ENCODE measurements around the gene LRRTM4. TPM values are rescaled to one million over a fixed set of nuclear protein-coding genes. Genes with fewer than 3 reads are reported as not detected.

The LRRTM4 gene
- total RNA-seq, 4 donors from 2014 or later, result 0.22 TPM; not detected in 3

GRCh38 chr2:77434880-77435279, 87.3 kb downstream of the LRRTM4 start:
- TF ChIP-seq CTCF (IDR thresholded peaks at IDR 0.05; ENCODE audit: low read depth), result no peak

- no peak for TF ChIP-seq CTCF (IDR thresholded peaks at IDR 0.05; ENCODE audit: low read depth)
Observed at GRCh38 chr2:77428946-77429345, 93.2 kb downstream of the LRRTM4 start.

- TF ChIP-seq CTCF (IDR thresholded peaks at IDR 0.05; ENCODE audit: low read depth), result no peak
Observed at GRCh38 chr2:77421971-77422370, 100.2 kb downstream of the LRRTM4 start.

GRCh38 chr2:77418537-77418936, 103.6 kb downstream of the LRRTM4 start:
- TF ChIP-seq CTCF (IDR thresholded peaks at IDR 0.05; ENCODE audit: low read depth), result no peak

GRCh38 chr2:77404189-77404588, 118.0 kb downstream of the LRRTM4 start:
- TF ChIP-seq CTCF (IDR thresholded peaks at IDR 0.05; ENCODE audit: low read depth), result no peak

GRCh38 chr2:77398970-77399600, 123.1 kb downstream of the LRRTM4 start:
- no peak for TF ChIP-seq CTCF (IDR thresholded peaks at IDR 0.05; ENCODE audit: low read depth)

- TF ChIP-seq CTCF (IDR thresholded peaks at IDR 0.05; ENCODE audit: low read depth), result no peak
Observed at GRCh38 chr2:77397763-77398162, 124.4 kb downstream of the LRRTM4 start.

All from subcutaneous adipose tissue (tissue), 4 donors.